Prostate gland (tissue), 2 donors: ENCODE measurements around the gene VASN.

Source experiments
- CTCF ChIP-seq, 4 experiments: fragments of 200-600 bp in 2 of 4; fragments of 450-650 bp in 2 of 4; sonication (generic) in 2 of 4; IDR thresholded peaks; 1 replicate in 3 of 4; 2 replicates in 1 of 4; pipeline ENCODE4 v1.5.1; 2016 to 2019; ENCODE audit warnings: antibody characterized with exemption in 4 of 4, mild to moderate bottlenecking in 2 of 4, moderate library complexity in 2 of 4
- POLR2A ChIP-seq: fragments of 450-650 bp; IDR thresholded peaks from one replicate; pipeline ENCODE4 v1.6.1; 2016; ENCODE audit warnings: antibody characterized with exemption, mild to moderate bottlenecking
- POLR2AphosphoS5 ChIP-seq: sonication (generic); formaldehyde crosslinking; IDR thresholded peaks from one replicate; pipeline ENCODE4 v1.6.1; 2017; ENCODE audit warnings: antibody characterized with exemption

- no peak for TF ChIP-seq CTCF (IDR thresholded peaks at IDR 0.05)
- no peak for TF ChIP-seq POLR2A
- peak; percentile 89 for TF ChIP-seq POLR2AphosphoS5
Observed at GRCh38 chr16:4350787-4351659, 20.6 kb upstream of the VASN start, which contains the start of gene PAM16.
